ENCODE results near the gene MAGEA11. TPM values are rescaled to one million over a fixed set of nuclear protein-coding genes. Genes with fewer than 3 reads are reported as not detected.

Gene MAGEA11
- total and polyA plus RNA-seq, 7 donors, result not detected

GRCh38 chrX:149707147-149707901, 4.5 kb upstream of the MAGEA11 start:
- H3K27ac ChIP-seq, result no peak overlapping the region
- H3K4me1 ChIP-seq, result no peaks in the 10 kb centered on the region
- no peak for DNase-seq
- H3K4me3 ChIP-seq, result no peak overlapping the region
- no peaks in the 10 kb centered on the region for H3K27me3 ChIP-seq
- no peaks in the 10 kb centered on the region for H3K36me3 ChIP-seq
- H3K9me3 ChIP-seq, result no peaks in the 10 kb centered on the region
- TF ChIP-seq POLR2A (IDR thresholded peaks at IDR 0.05), result no peak
- 13 to 52% methylated on average over 2 of the region's 2 CpGs for whole genome bisulfite sequencing, 2 donors
- intact Hi-C loops (cut with DNase I), result no loop called here

- Histone ChIP-seq H3K27ac (no peak overlapping the region), H3K27me3 (no peaks in the 10 kb centered on the region), H3K9me3 (no peaks in the 10 kb centered on the region), H3K4me3 (no peak overlapping the region), H3K4me1 (no peaks in the 10 kb centered on the region), H3K36me3 (no peaks in the 10 kb centered on the region)
- WGBS, 2 donors, result 91 to 92% methylated on average over 5 of the region's 5 CpGs
- intact Hi-C loops (cut with DNase I), result no loop called here
- no peak for DNase-seq
- TF ChIP-seq POLR2AphosphoS5 (IDR thresholded peaks at IDR 0.05) (no peak), CTCF (IDR thresholded peaks at IDR 0.05) (no peak), EP300 (IDR thresholded peaks at IDR 0.05) (no peak), POLR2A (IDR thresholded peaks at IDR 0.05) (no peak)
Measured at GRCh38 chrX:149712831-149713230, 971 bp downstream of the MAGEA11 start.

GRCh38 chrX:149713279-149714050, 1.6 kb downstream of the MAGEA11 start:
- H3K27me3 ChIP-seq, result no peaks in the 10 kb centered on the region
- no peaks in the 10 kb centered on the region for H3K4me1 ChIP-seq
- TF ChIP-seq POLR2AphosphoS5 (IDR thresholded peaks at IDR 0.05), result no peak
- no peak for TF ChIP-seq POLR2A (IDR thresholded peaks at IDR 0.05)
- no peak for TF ChIP-seq EP300 (IDR thresholded peaks at IDR 0.05)
- TF ChIP-seq CTCF (IDR thresholded peaks at IDR 0.05), result no peak

GRCh38 chrX:149715468-149715867, 3.6 kb downstream of the MAGEA11 start:
- Histone ChIP-seq H3K4me1 (no peaks in the 10 kb centered on the region), H3K4me3 (no peak overlapping the region), H3K36me3 (no peaks in the 10 kb centered on the region), H3K9me3 (no peaks in the 10 kb centered on the region), H3K27me3 (no peaks in the 10 kb centered on the region), H3K27ac (no peak overlapping the region)
- TF ChIP-seq POLR2A (IDR thresholded peaks at IDR 0.05), result no peak
- TF ChIP-seq POLR2AphosphoS5 (IDR thresholded peaks at IDR 0.05), result no peak
- TF ChIP-seq CTCF (IDR thresholded peaks at IDR 0.05), result no peak
- TF ChIP-seq EP300 (IDR thresholded peaks at IDR 0.05), result no peak
- intact Hi-C loops (cut with DNase I), result no loop called here
- peak; percentile 37 for DNase-seq
- 79 to 89% methylated on average over 2 of the region's 2 CpGs for WGBS, 2 donors

More at GRCh38 chrX:149713279-149714050, 1.6 kb downstream of the MAGEA11 start:
- intact Hi-C loops (cut with DNase I), result no loop called here
- Histone ChIP-seq H3K9me3 (no peaks in the 10 kb centered on the region), H3K4me3 (no peak overlapping the region), H3K27ac (no peak overlapping the region), H3K36me3 (no peaks in the 10 kb centered on the region)
- WGBS, 2 donors, result 85 to 86% methylated on average over 5 of the region's 5 CpGs
- DNase-seq, result peak; percentile 40

GRCh38 chrX:149716632-149717031, 4.8 kb downstream of the MAGEA11 start:
- DNase-seq, result peak; percentile 41
- intact Hi-C loops (cut with DNase I), result no loop called here
- H3K9me3 ChIP-seq, result no peaks in the 10 kb centered on the region
- no peaks in the 10 kb centered on the region for H3K4me1 ChIP-seq
- no peaks in the 10 kb centered on the region for H3K36me3 ChIP-seq
- H3K27ac ChIP-seq, result no peak overlapping the region
- WGBS, 2 donors, result 86 to 99% methylated on average over 3 of the region's 3 CpGs
- H3K4me3 ChIP-seq, result no peak overlapping the region
- TF ChIP-seq CTCF (IDR thresholded peaks at IDR 0.05), result no peak
- no peak for TF ChIP-seq POLR2A (IDR thresholded peaks at IDR 0.05)
- no peak for TF ChIP-seq EP300 (IDR thresholded peaks at IDR 0.05)
- TF ChIP-seq POLR2AphosphoS5 (IDR thresholded peaks at IDR 0.05), result no peak
- H3K27me3 ChIP-seq, result no peaks in the 10 kb centered on the region
